ENCODE measurements around the gene RHOD.

Gene RHOD

DNA sequence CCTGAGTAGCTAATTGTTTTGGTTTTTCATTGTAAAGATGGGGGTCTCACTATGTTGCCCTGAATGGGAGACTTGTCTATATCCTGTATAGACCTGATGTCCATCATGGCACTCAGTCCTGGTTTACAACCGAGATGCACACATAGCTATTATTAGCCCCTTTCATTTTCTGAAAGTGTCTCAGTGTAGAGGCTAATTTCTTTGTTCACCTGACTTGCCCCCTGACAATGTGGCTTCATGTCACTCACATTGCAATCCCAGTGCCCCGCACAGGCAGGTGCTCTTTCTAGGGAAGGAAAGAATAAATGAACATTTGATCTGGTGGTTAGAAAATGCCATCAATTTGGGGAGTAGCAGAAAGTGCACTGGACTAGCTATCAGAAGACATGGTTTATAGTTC lies 49.3 kb downstream of the RHOD start:
- TF ChIP-seq ZBTB7A (IDR thresholded peaks at IDR 0.05; ENCODE audit: low read depth), result no peak
- no peak for TF ChIP-seq CREB1 (IDR thresholded peaks at IDR 0.05; ENCODE audit: low read depth)
- TF ChIP-seq, protein P1, sequence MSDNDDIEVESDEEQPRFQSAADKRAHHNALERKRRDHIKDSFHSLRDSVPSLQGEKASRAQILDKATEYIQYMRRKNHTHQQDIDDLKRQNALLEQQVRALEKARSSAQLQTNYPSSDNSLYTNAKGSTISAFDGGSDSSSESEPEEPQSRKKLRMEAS (IDR thresholded peaks at IDR 0.05), result no peak
- TF ChIP-seq TAF1 (IDR thresholded peaks at IDR 0.05; ENCODE audit: low read depth), result no peak
- TF ChIP-seq RAD21 (IDR thresholded peaks at IDR 0.05; ENCODE audit: low read depth), result no peak
- TF ChIP-seq EP300 (IDR thresholded peaks at IDR 0.05; ENCODE audit: borderline replicate concordance), result no peak
- TF ChIP-seq NFIC (IDR thresholded peaks at IDR 0.05), result no peak
- TF ChIP-seq YY1 (IDR thresholded peaks at IDR 0.05; ENCODE audit: low read depth), result no peak
- TF ChIP-seq FOXM1 (IDR thresholded peaks at IDR 0.05; ENCODE audit: borderline replicate concordance, low read depth), result no peak
- TF ChIP-seq CEBPB (IDR thresholded peaks at IDR 0.05), result no peak
- TF ChIP-seq, protein P2, sequence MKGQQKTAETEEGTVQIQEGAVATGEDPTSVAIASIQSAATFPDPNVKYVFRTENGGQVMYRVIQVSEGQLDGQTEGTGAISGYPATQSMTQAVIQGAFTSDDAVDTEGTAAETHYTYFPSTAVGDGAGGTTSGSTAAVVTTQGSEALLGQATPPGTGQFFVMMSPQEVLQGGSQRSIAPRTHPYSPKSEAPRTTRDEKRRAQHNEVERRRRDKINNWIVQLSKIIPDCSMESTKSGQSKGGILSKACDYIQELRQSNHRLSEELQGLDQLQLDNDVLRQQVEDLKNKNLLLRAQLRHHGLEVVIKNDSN (IDR thresholded peaks at IDR 0.05), result no peak
- TF ChIP-seq, protein P3, sequence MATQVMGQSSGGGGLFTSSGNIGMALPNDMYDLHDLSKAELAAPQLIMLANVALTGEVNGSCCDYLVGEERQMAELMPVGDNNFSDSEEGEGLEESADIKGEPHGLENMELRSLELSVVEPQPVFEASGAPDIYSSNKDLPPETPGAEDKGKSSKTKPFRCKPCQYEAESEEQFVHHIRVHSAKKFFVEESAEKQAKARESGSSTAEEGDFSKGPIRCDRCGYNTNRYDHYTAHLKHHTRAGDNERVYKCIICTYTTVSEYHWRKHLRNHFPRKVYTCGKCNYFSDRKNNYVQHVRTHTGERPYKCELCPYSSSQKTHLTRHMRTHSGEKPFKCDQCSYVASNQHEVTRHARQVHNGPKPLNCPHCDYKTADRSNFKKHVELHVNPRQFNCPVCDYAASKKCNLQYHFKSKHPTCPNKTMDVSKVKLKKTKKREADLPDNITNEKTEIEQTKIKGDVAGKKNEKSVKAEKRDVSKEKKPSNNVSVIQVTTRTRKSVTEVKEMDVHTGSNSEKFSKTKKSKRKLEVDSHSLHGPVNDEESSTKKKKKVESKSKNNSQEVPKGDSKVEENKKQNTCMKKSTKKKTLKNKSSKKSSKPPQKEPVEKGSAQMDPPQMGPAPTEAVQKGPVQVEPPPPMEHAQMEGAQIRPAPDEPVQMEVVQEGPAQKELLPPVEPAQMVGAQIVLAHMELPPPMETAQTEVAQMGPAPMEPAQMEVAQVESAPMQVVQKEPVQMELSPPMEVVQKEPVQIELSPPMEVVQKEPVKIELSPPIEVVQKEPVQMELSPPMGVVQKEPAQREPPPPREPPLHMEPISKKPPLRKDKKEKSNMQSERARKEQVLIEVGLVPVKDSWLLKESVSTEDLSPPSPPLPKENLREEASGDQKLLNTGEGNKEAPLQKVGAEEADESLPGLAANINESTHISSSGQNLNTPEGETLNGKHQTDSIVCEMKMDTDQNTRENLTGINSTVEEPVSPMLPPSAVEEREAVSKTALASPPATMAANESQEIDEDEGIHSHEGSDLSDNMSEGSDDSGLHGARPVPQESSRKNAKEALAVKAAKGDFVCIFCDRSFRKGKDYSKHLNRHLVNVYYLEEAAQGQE (IDR thresholded peaks at IDR 0.05; ENCODE audit: low read depth), result no peak
- TF ChIP-seq TEAD4 (IDR thresholded peaks at IDR 0.05), result no peak
- no peak for TF ChIP-seq EGR1 (IDR thresholded peaks at IDR 0.05)
- no peak for TF ChIP-seq TCF12 (IDR thresholded peaks at IDR 0.05; ENCODE audit: low read depth)

DNA sequence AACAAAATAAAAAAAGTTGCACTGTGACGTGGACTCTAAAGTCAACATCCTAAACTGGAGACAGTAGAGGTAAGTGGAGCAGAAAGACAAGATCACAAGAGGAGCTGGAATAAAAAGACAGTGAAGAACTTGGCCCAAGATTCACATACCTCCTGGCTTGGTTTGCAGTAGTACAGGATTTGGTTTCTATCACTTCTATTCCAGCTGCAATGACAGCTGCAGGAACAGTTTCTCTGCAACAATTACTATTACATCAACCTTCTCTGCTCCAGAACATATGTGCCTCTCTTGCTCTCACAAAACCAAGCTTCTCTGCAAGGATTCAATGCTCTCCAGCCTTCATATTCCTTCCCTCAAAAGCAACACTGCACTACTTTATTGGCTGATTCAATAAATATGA lies 54.6 kb downstream of the RHOD start:
- no peak for TF ChIP-seq CEBPB (IDR thresholded peaks at IDR 0.05)
- TF ChIP-seq CREB1 (IDR thresholded peaks at IDR 0.05; ENCODE audit: low read depth), result no peak
- no peak for TF ChIP-seq EGR1 (IDR thresholded peaks at IDR 0.05)
- no peak for TF ChIP-seq TCF12 (IDR thresholded peaks at IDR 0.05; ENCODE audit: low read depth)
- TF ChIP-seq ZBTB7A (IDR thresholded peaks at IDR 0.05; ENCODE audit: low read depth), result no peak
- TF ChIP-seq, protein P2 (IDR thresholded peaks at IDR 0.05), result no peak
- no peak for TF ChIP-seq YY1 (IDR thresholded peaks at IDR 0.05; ENCODE audit: low read depth)
- TF ChIP-seq FOXM1 (IDR thresholded peaks at IDR 0.05; ENCODE audit: borderline replicate concordance, low read depth), result no peak
- no peak for TF ChIP-seq TEAD4 (IDR thresholded peaks at IDR 0.05)
- TF ChIP-seq RAD21 (IDR thresholded peaks at IDR 0.05; ENCODE audit: low read depth), result no peak

DNA sequence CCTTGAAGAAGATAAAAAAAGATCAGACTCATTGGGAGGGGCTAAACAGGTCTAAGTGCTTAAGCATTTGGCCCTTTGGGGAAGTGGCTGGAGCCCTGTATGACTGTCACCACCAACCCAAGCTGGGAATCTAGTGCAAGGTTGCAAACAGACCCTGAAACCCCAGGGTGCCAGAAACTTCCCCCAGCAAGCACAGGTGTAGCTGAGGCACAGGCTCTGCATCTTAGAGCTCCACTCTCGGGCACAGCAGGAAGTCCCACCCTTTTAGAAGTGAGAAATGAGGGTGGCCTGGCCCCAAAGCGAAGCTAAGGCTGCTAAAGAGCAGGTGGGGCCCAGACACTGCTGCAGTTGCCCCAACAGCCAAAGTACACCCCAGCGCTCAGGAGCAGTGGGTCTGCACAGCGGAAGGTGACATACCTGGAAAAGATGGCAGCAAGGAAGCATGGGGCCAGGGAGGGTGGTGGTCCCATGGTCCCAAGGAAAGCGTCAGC lies 56.6 kb downstream of the RHOD start:
- TF ChIP-seq CEBPB (IDR thresholded peaks at IDR 0.05) (no peak), YY1 (IDR thresholded peaks at IDR 0.05; ENCODE audit: low read depth) (no peak), EP300 (IDR thresholded peaks at IDR 0.05; ENCODE audit: borderline replicate concordance) (no peak), TAF1 (IDR thresholded peaks at IDR 0.05; ENCODE audit: low read depth) (no peak), TCF12 (IDR thresholded peaks at IDR 0.05; ENCODE audit: low read depth) (no peak), NFIC (IDR thresholded peaks at IDR 0.05) (no peak), RAD21 (IDR thresholded peaks at IDR 0.05; ENCODE audit: low read depth) (no peak), CREB1 (IDR thresholded peaks at IDR 0.05; ENCODE audit: low read depth) (no peak), ZBTB7A (IDR thresholded peaks at IDR 0.05; ENCODE audit: low read depth) (no peak), FOXM1 (IDR thresholded peaks at IDR 0.05; ENCODE audit: borderline replicate concordance, low read depth) (no peak), EGR1 (IDR thresholded peaks at IDR 0.05) (no peak), TEAD4 (IDR thresholded peaks at IDR 0.05) (no peak)
- TF ChIP-seq, protein P1 (IDR thresholded peaks at IDR 0.05), result no peak
- TF ChIP-seq, protein P3 (IDR thresholded peaks at IDR 0.05; ENCODE audit: low read depth), result no peak
- TF ChIP-seq, protein P2 (IDR thresholded peaks at IDR 0.05), result no peak

DNA sequence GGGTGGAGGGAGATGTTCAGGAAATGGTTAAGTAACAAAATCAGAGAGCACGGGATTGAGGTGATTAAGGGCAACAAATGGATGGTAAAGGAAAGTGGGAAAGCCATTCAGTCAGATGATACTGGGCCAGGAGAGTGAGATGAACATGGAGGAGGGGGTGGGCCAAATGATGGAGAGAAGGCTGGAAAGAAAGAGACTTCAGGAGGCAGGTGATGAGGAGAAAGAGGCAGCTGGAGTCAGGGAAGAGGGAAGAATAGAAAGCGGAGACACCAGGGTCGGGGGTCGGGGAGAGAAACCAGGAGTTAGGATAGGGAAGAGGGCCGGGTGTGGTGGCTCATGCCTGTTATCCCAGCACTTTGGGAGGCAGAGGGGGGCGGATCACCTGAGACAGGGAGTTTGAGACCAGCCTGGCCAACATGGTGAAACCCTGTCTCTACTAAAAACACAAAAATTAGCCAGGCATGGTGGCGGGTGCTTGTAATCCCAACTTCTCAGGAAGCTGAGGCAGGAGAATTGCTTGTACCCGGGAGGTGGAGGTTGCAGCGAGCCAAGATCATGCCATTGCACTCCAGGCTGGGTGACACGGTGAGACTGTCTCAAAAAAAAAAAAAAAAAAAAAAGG lies 57.7 kb downstream of the RHOD start:
- TF ChIP-seq TCF12 (IDR thresholded peaks at IDR 0.05; ENCODE audit: low read depth) (no peak), RAD21 (IDR thresholded peaks at IDR 0.05; ENCODE audit: low read depth) (no peak), CEBPB (IDR thresholded peaks at IDR 0.05) (no peak), TAF1 (IDR thresholded peaks at IDR 0.05; ENCODE audit: low read depth) (no peak), ZBTB7A (IDR thresholded peaks at IDR 0.05; ENCODE audit: low read depth) (no peak), NFIC (IDR thresholded peaks at IDR 0.05) (no peak), TEAD4 (IDR thresholded peaks at IDR 0.05) (no peak), EGR1 (IDR thresholded peaks at IDR 0.05) (no peak), EP300 (IDR thresholded peaks at IDR 0.05; ENCODE audit: borderline replicate concordance) (no peak), CREB1 (IDR thresholded peaks at IDR 0.05; ENCODE audit: low read depth) (no peak), FOXM1 (IDR thresholded peaks at IDR 0.05; ENCODE audit: borderline replicate concordance, low read depth) (no peak), YY1 (IDR thresholded peaks at IDR 0.05; ENCODE audit: low read depth) (no peak)
- TF ChIP-seq, protein P3 (IDR thresholded peaks at IDR 0.05; ENCODE audit: low read depth), result no peak
- TF ChIP-seq, protein P2 (IDR thresholded peaks at IDR 0.05), result no peak
- TF ChIP-seq, protein P1 (IDR thresholded peaks at IDR 0.05), result no peak
